CD4-positive, alpha-beta memory T cell (primary cell): ENCODE data around the gene MYOF. TPM values are rescaled to one million over a fixed set of nuclear protein-coding genes. Genes with fewer than 3 reads are reported as not detected.
A peak's percentile ranks its signal among the peaks of the same experiment; 100 is the strongest.

ENCODE experiments used
- CTCF ChIA-PET: fragments of 350-600 bp; sonication (Branson Sonifier 250); formaldehyde crosslinking; loops from one replicate; lab custom pipeline; 2021; ENCODE audit warnings: inconsistent platforms; ENCODE audit not compliant: partially characterized antibody; lab: Charles Lee
- POLR2A ChIA-PET: fragments of 350-600 bp; sonication (Branson Sonifier 250); formaldehyde crosslinking; loops from one replicate; lab custom pipeline; 2021; ENCODE audit not compliant: partially characterized antibody; lab: Charles Lee
- DNase-seq, 5 donors: peaks; one replicate each; pipeline versions ENCODE4 v3.0.0 to v3.0.0-alpha.2; 2020 to 2022; ENCODE audit warnings: mixed read lengths in 1 of 5
- H3K27ac ChIP-seq: one replicate; pipeline ENCODE4 v1.7.0; 2013; ENCODE audit warnings: low read depth, low read length
- H3K27me3 ChIP-seq: 2 replicates; pipeline ENCODE4 v1.7.0; 2013; ENCODE audit warnings: mild to moderate bottlenecking, low read length, moderate library complexity; ENCODE audit not compliant: insufficient read depth
- H3K36me3 ChIP-seq: 2 replicates; pipeline ENCODE4 v1.7.0; 2013; ENCODE audit warnings: mild to moderate bottlenecking, low read length, moderate library complexity; ENCODE audit not compliant: insufficient read depth
- H3K4me1 ChIP-seq: 2 replicates; pipeline ENCODE4 v1.7.0; 2013; ENCODE audit warnings: mild to moderate bottlenecking, low read length, moderate library complexity; ENCODE audit not compliant: insufficient read depth
- H3K4me3 ChIP-seq, 2 donors: one replicate each; pipeline ENCODE4 v1.7.0; 2013; ENCODE audit warnings: low read length in 2 of 2, mild to moderate bottlenecking in 1 of 2
- H3K9me3 ChIP-seq, 2 donors: one replicate each; pipeline ENCODE4 v1.7.0; 2013; ENCODE audit warnings: low read length in 2 of 2, control low read depth in 1 of 2; ENCODE audit not compliant: control insufficient read depth in 1 of 2
- H3K27ac Mint-ChIP-seq, 7 donors: one replicate each; pipeline ENCODE4 v1.8.0; 2020 to 2021; ENCODE audit warnings: mixed read lengths in 7 of 7, mild to moderate bottlenecking in 6 of 7, inconsistent platforms in 3 of 7, moderate library complexity in 3 of 7
- H3K27me3 Mint-ChIP-seq, 2 donors: one replicate each; pipeline ENCODE4 v1.8.0; 2020 to 2021; ENCODE audit warnings: mixed read lengths in 2 of 2
- H3K36me3 Mint-ChIP-seq, 2 donors: one replicate each; pipeline ENCODE4 v1.8.0; 2020 to 2021; ENCODE audit warnings: mixed read lengths in 2 of 2, inconsistent platforms in 1 of 2, mild to moderate bottlenecking in 1 of 2
- H3K4me1 Mint-ChIP-seq, 4 donors: one replicate each; pipeline ENCODE4 v1.8.0; 2020 to 2021; ENCODE audit warnings: mixed read lengths in 4 of 4, mild to moderate bottlenecking in 1 of 4
- H3K4me3 Mint-ChIP-seq, 8 donors: one replicate each; pipeline ENCODE4 v1.8.0; 2020 to 2021; ENCODE audit warnings: mixed read lengths in 8 of 8, mild to moderate bottlenecking in 7 of 8, moderate library complexity in 6 of 8, inconsistent platforms in 3 of 8
- H3K9me3 Mint-ChIP-seq, 8 donors: one replicate each; pipeline ENCODE4 v1.8.0; 2020 to 2021; ENCODE audit warnings: mixed read lengths in 8 of 8, mild to moderate bottlenecking in 5 of 8, inconsistent platforms in 3 of 8, moderate library complexity in 1 of 8
- intact Hi-C: fragments of 100-400 bp; cut with micrococcal nuclease; formaldehyde crosslinking; loops from one replicate; pipeline ENCODE4 v1.15.1; 2023
- polyA plus RNA-seq, 2 donors: library from polyadenylated mRNA; unstranded; fragments of 300-500 nt; fragmentation: Illumina TruSeq; gene quantifications; one replicate each; pipeline ENCODE4 v1.2.3, GENCODE V29; 2021
- total RNA-seq, 2 experiments: library from RNA; stranded (reverse); gene quantifications; one replicate each; pipeline ENCODE4 v1.2.3, GENCODE V29; 2021

The MYOF gene
- total and polyA plus RNA-seq, 4 experiments from 2014 or later: 1.2 to 2.2 TPM; not detected in 2

- H3K27ac ChIP-seq: no peak overlapping the region
- POLR2A ChIA-PET: interaction anchor here (0.6 kb wide), 1 partner anchor 225 kb away, joined by 3 read pairs; no protein-coding TSS in a partner anchor
- Mint-ChIP-seq H3K27me3 (no peaks in the 10 kb centered on the region), H3K27ac (no peak overlapping the region), H3K4me1 (peaks cover 0 to 9% (median 7%) of the 10 kb centered on the region in 4 donors), H3K36me3 (no peaks in the 10 kb centered on the region), H3K9me3 (peaks cover 0 to 2% (median 0%) of the 10 kb centered on the region in 8 donors), H3K4me3 (no peak overlapping the region)
- H3K4me3 ChIP-seq: no peak overlapping the region
- intact Hi-C loops: no loop called here
- CTCF ChIA-PET: interaction anchor here (0.6 to 13.9 kb wide), 11 partner anchors 7 to 605 kb away, joined by 3 to 210 read pairs (median 7); partner anchors contain the start of genes CEP55 and MYOF
- H3K9me3 ChIP-seq: no peaks in the 10 kb centered on the region
- H3K4me1 ChIP-seq: no peaks in the 10 kb centered on the region
- H3K36me3 ChIP-seq: no peaks in the 10 kb centered on the region
- no peaks in the 10 kb centered on the region for H3K27me3 ChIP-seq
- DNase-seq: no peak
Measured at GRCh38 chr10:93512565-93512964, 30.4 kb upstream of the MYOF start.

GRCh38 chr10:93509816-93510215 is 27.7 kb upstream of the MYOF start:
- Mint-ChIP-seq H3K27me3 (no peaks in the 10 kb centered on the region), H3K9me3 (peaks cover 0 to 2% (median 0%) of the 10 kb centered on the region in 8 donors), H3K36me3 (no peaks in the 10 kb centered on the region), H3K27ac (no peak overlapping the region), H3K4me3 (no peak overlapping the region), H3K4me1 (peaks cover 0 to 11% (median 8%) of the 10 kb centered on the region in 4 donors)
- Histone ChIP-seq H3K27ac (no peak overlapping the region), H3K36me3 (no peaks in the 10 kb centered on the region), H3K4me3 (no peak overlapping the region), H3K27me3 (no peaks in the 10 kb centered on the region), H3K4me1 (no peaks in the 10 kb centered on the region), H3K9me3 (no peaks in the 10 kb centered on the region)
- ChIA-PET POLR2A (interaction anchor here (1.8 kb wide), 1 partner anchor 133 kb away, joined by 4 read pairs; no protein-coding TSS in a partner anchor), CTCF (interaction anchor here (0.6 to 13.9 kb wide), 7 partner anchors 15 to 434 kb away, joined by 3 to 210 read pairs (median 4); partner anchors contain the start of genes FRA10AC1 and MYOF)
- intact Hi-C loops: loop anchor here (2.0 kb wide), 1 partner anchor 27 kb away; the partner anchor contains the start of gene MYOF
- DNase-seq: no peak

- Histone ChIP-seq H3K27ac (no peak overlapping the region), H3K4me3 (no peak overlapping the region), H3K36me3 (no peaks in the 10 kb centered on the region), H3K4me1 (peaks cover 19% of the 10 kb centered on the region), H3K27me3 (no peaks in the 10 kb centered on the region), H3K9me3 (no peaks in the 10 kb centered on the region)
- H3K9me3 Mint-ChIP-seq: no peaks in the 10 kb centered on the region
- no peaks in the 10 kb centered on the region for H3K36me3 Mint-ChIP-seq
- no peak overlapping the region for H3K27ac Mint-ChIP-seq
- POLR2A ChIA-PET: interaction anchor here (0.8 to 0.9 kb wide), 2 partner anchors 8 to 194 kb away, joined by 3 to 5 read pairs; no protein-coding TSS in a partner anchor
- no peaks in the 10 kb centered on the region for H3K27me3 Mint-ChIP-seq
- no peak overlapping the region for H3K4me3 Mint-ChIP-seq
- intact Hi-C loops: no loop called here
- peaks cover 12 to 24% (median 19%) of the 10 kb centered on the region in 4 donors for H3K4me1 Mint-ChIP-seq
- CTCF ChIA-PET: interaction anchor here (0.9 to 4.7 kb wide), 5 partner anchors 7 to 128 kb away, joined by 3 to 42 read pairs (median 30); partner anchors contain the start of gene MYOF
- no peak for DNase-seq
Measured at GRCh38 chr10:93505075-93505474, 22.9 kb upstream of the MYOF start.

GRCh38 chr10:93503075-93503474 is 20.9 kb upstream of the MYOF start:
- Histone ChIP-seq H3K36me3 (no peaks in the 10 kb centered on the region), H3K9me3 (no peaks in the 10 kb centered on the region), H3K4me1 (peaks cover 28% of the 10 kb centered on the region), H3K4me3 (peak overlapping the region in 1 of 2 donors; percentile 43), H3K27ac (peak overlapping the region; percentile 31), H3K27me3 (no peaks in the 10 kb centered on the region)
- Mint-ChIP-seq H3K4me1 (peaks cover 15 to 31% (median 23%) of the 10 kb centered on the region in 4 donors), H3K36me3 (no peaks in the 10 kb centered on the region), H3K27ac (peak overlapping the region; percentile 23 to 93 (median 72)), H3K9me3 (no peaks in the 10 kb centered on the region), H3K4me3 (peak overlapping the region; percentile 61 to 86 (median 73)), H3K27me3 (no peaks in the 10 kb centered on the region)
- ChIA-PET CTCF (interaction anchor here (0.5 to 4.7 kb wide), 8 partner anchors 8 to 1211 kb away, joined by 3 to 42 read pairs (median 6); partner anchors contain the start of genes FRA10AC1 and MYOF), POLR2A (interaction anchor here (0.5 kb wide), 1 partner anchor 904 kb away, joined by 3 read pairs; no protein-coding TSS in a partner anchor)
- peak in 1 of 5 donors; percentile 7 for DNase-seq
- intact Hi-C loops: no loop called here

- CTCF ChIA-PET: interaction anchor here (3.6 to 4.7 kb wide), 3 partner anchors 11 to 125 kb away, joined by 30 to 42 read pairs (median 39); partner anchors contain the start of gene MYOF
- H3K4me3 ChIP-seq: no peak overlapping the region
- peak overlapping the region in 1 of 7 donors; percentile 53 for H3K27ac Mint-ChIP-seq
Measured at GRCh38 chr10:93501650-93502049, 19.5 kb upstream of the MYOF start.

GRCh38 chr10:93498166-93498565 is 16.0 kb upstream of the MYOF start:
- peaks cover 0 to 2% of the 10 kb centered on the region in 2 donors for H3K36me3 Mint-ChIP-seq

More at GRCh38 chr10:93501650-93502049, 19.5 kb upstream of the MYOF start:
- DNase-seq: no peak
- POLR2A ChIA-PET: no interaction called here
- Histone ChIP-seq H3K27me3 (no peaks in the 10 kb centered on the region), H3K4me1 (peaks cover 36% of the 10 kb centered on the region), H3K27ac (no peak overlapping the region), H3K36me3 (no peaks in the 10 kb centered on the region), H3K9me3 (no peaks in the 10 kb centered on the region)
- Mint-ChIP-seq H3K27me3 (no peaks in the 10 kb centered on the region), H3K36me3 (no peaks in the 10 kb centered on the region), H3K9me3 (no peaks in the 10 kb centered on the region), H3K4me3 (peak overlapping the region in 1 of 8 donors; percentile 22), H3K4me1 (peaks cover 18 to 34% (median 31%) of the 10 kb centered on the region in 4 donors)
- intact Hi-C loops: no loop called here

More at GRCh38 chr10:93498166-93498565, 16.0 kb upstream of the MYOF start:
- DNase-seq: no peak
- no peaks in the 10 kb centered on the region for H3K9me3 Mint-ChIP-seq
- H3K36me3 ChIP-seq: no peaks in the 10 kb centered on the region
- H3K27me3 Mint-ChIP-seq: no peaks in the 10 kb centered on the region
- no peak overlapping the region for H3K4me3 ChIP-seq
- POLR2A ChIA-PET: no interaction called here
- H3K27ac ChIP-seq: no peak overlapping the region
- H3K9me3 ChIP-seq: no peaks in the 10 kb centered on the region
- H3K27me3 ChIP-seq: no peaks in the 10 kb centered on the region
- intact Hi-C loops: loop anchor here (5.0 kb wide), 2 partner anchors 906 to 1206 kb away; partner anchors contain the start of genes CPEB3, KIF11 and MARCHF5
- peak overlapping the region in 6 of 7 donors; percentile 15 to 85 (median 62) for H3K27ac Mint-ChIP-seq
- H3K4me1 Mint-ChIP-seq: peaks cover 21 to 38% (median 31%) of the 10 kb centered on the region in 4 donors
- peak overlapping the region; percentile 27 to 90 (median 82) for H3K4me3 Mint-ChIP-seq
- CTCF ChIA-PET: interaction anchor here (5.1 kb wide), 1 partner anchor 122 kb away, joined by 18 read pairs; no protein-coding TSS in a partner anchor
- peaks cover 36% of the 10 kb centered on the region for H3K4me1 ChIP-seq
